K562 (cell line): ENCODE data around the gene SMCHD1. TPM values are rescaled to one million over a fixed set of nuclear protein-coding genes. Genes with fewer than 3 reads are reported as not detected.
A peak's percentile ranks its signal among the peaks of the same experiment; 100 is the strongest.

Source experiments
- ATF2 ChIP-seq: sonication (generic); formaldehyde crosslinking; IDR thresholded peaks from 2 replicates; pipeline ENCODE4 v1.8.1; 2022; ENCODE audit warnings: missing genetic modification reagents
- BACH1 ChIP-seq: fragments of 200-800 bp; sonication (Bioruptor generic); IDR thresholded peaks from 2 replicates; pipeline ENCODE4 v1.6.1; 2016; ENCODE audit warnings: missing genetic modification characterization, missing compliant biosample characterization
- C11orf30 ChIP-seq: fragments of 450-650 bp; IDR thresholded peaks from 2 replicates; pipeline ENCODE4 v1.6.1; 2016; ENCODE audit warnings: low read depth, mild to moderate bottlenecking
- CC2D1A ChIP-seq: fragments of 450-650 bp; IDR thresholded peaks from 2 replicates; pipeline ENCODE4 v1.6.1; 2017; ENCODE audit warnings: mild to moderate bottlenecking
- CLOCK ChIP-seq: fragments of 250-450 bp; sonication (Bioruptor Pico); IDR thresholded peaks from 2 replicates; pipeline ENCODE4 v1.4.0; 2020; ENCODE audit warnings: mild to moderate bottlenecking, moderate library complexity, borderline replicate concordance
- FOXK1 ChIP-seq: sonication (generic); formaldehyde crosslinking; IDR thresholded peaks from 2 replicates; pipeline ENCODE4 v1.8.0; 2022; ENCODE audit warnings: missing genetic modification reagents, mild to moderate bottlenecking, borderline replicate concordance
- HDAC1 ChIP-seq, 2 experiments: fragments of 450-650 bp; IDR thresholded peaks; 2 replicates each; pipeline ENCODE4 v1.6.1; 2016 to 2017; ENCODE audit warnings: inconsistent platforms in 1 of 2, mild to moderate bottlenecking in 1 of 2, moderate library complexity in 1 of 2
- HMGN3 ChIP-seq: IDR thresholded peaks from 2 replicates; pipeline ENCODE4 v1.6.1; 2011; ENCODE audit warnings: borderline replicate concordance, low read depth, mild to moderate bottlenecking, mixed read lengths, low read length; ENCODE audit not compliant: insufficient read length; ENCODE audit errors: extremely low read depth
- IRF1 ChIP-seq: sonication (generic); formaldehyde crosslinking; IDR thresholded peaks from 2 replicates; pipeline ENCODE4 v1.8.0; 2022; ENCODE audit warnings: missing genetic modification reagents, mild to moderate bottlenecking, borderline replicate concordance
- KDM5B ChIP-seq: fragments of 200-600 bp; sonication (generic); IDR thresholded peaks from 2 replicates; pipeline ENCODE4 v1.6.1; 2012; ENCODE audit warnings: low read depth, mild to moderate bottlenecking, moderate library complexity, low read length, control low read depth, inconsistent platforms; ENCODE audit not compliant: insufficient replicate concordance
- NCOA1 ChIP-seq: fragments of 450-650 bp; IDR thresholded peaks from 2 replicates; pipeline ENCODE4 v1.6.1; 2016; ENCODE audit warnings: low read depth
- NEUROD1 ChIP-seq: fragments of 150-350 bp; IDR thresholded peaks from 2 replicates; pipeline ENCODE4 v1.6.1; 2014; ENCODE audit warnings: borderline replicate concordance, low read length, low read depth; ENCODE audit not compliant: partially characterized antibody
- NUFIP1 ChIP-seq: fragments of 450-650 bp; IDR thresholded peaks from 2 replicates; pipeline ENCODE4 v1.6.1; 2018; ENCODE audit not compliant: partially characterized antibody
- PHB ChIP-seq: fragments of 250-450 bp; sonication (Bioruptor Pico); IDR thresholded peaks from 2 replicates; pipeline ENCODE4 v1.5.0; 2021
- POLR2AphosphoS5 ChIP-seq: IDR thresholded peaks from 2 replicates; pipeline ENCODE4 v1.6.1; 2011; ENCODE audit warnings: mild to moderate bottlenecking, low read depth, low read length, moderate library complexity; ENCODE audit not compliant: control insufficient read depth, insufficient read depth
- RFX1 ChIP-seq: fragments of 450-650 bp; IDR thresholded peaks from 2 replicates; pipeline ENCODE4 v1.6.1; 2016; ENCODE audit warnings: mild to moderate bottlenecking, moderate library complexity
- RFX7 ChIP-seq: fragments of 250-450 bp; sonication (Bioruptor Pico); IDR thresholded peaks from 2 replicates; pipeline ENCODE4 v1.5.1; 2021; ENCODE audit warnings: mild to moderate bottlenecking
- USF1 ChIP-seq: sonication (generic); formaldehyde crosslinking; IDR thresholded peaks from 2 replicates; pipeline ENCODE4 v1.9.0; 2022; ENCODE audit warnings: mild to moderate bottlenecking, missing genetic modification reagents
- ZNF263 ChIP-seq: sonication (generic); formaldehyde crosslinking; IDR thresholded peaks from 2 replicates; pipeline ENCODE4 v1.8.0; 2022; ENCODE audit warnings: mild to moderate bottlenecking, missing genetic modification reagents, borderline replicate concordance
- ZNF347 ChIP-seq: fragments of 450-650 bp; formaldehyde crosslinking; IDR thresholded peaks from 2 replicates; pipeline ENCODE4 v1.4.0; 2020; ENCODE audit warnings: low read depth, mild to moderate bottlenecking, moderate library complexity
- ZNF511 ChIP-seq: sonication (generic); formaldehyde crosslinking; IDR thresholded peaks from 2 replicates; pipeline ENCODE4 v1.8.0; 2022; ENCODE audit warnings: mild to moderate bottlenecking, missing genetic modification reagents
- ZNF696 ChIP-seq: fragments of 250-450 bp; sonication (Bioruptor Pico); conservative IDR thresholded peaks from 2 replicates; pipeline ENCODE4 v1.4.0; 2020; ENCODE audit warnings: mild to moderate bottlenecking, moderate library complexity
- polyA plus RNA-seq, 8 experiments: library from polyadenylated mRNA; depleted of rRNA in 4 of 8; stranded (reverse) in 5 of 8; unstranded in 3 of 8; fragments of >200 nt; fragmentation: Nextera tagmentation in 2 of 8; fragmentation: Illumina TruSeq in 1 of 8; extraction: Ambion mirVana in 2 of 8; extraction: Trizol in 1 of 8; gene quantifications; 2 replicates each; pipeline versions ENCODE4 v1.2.1 to v1.2.3, GENCODE V29; 2011 to 2014; ENCODE audit warnings: inconsistent platforms in 1 of 8, missing spikeins in 1 of 8
- total RNA-seq, 7 experiments: library from RNA; depleted of rRNA in 6 of 7; stranded (reverse); fragments of >200 nt in 6 of 7; fragmentation: Illumina TruSeq in 2 of 7; extraction: Trizol in 2 of 7; gene quantifications; 2 replicates each; pipeline versions ENCODE4 v1.2.1 to v1.2.3, GENCODE V29; 2011 to 2021; ENCODE audit warnings: low replicate concordance in 1 of 7

SMCHD1 gene
- total and polyA plus RNA-seq, 9 of the 15 experiments (the other 6 are each of a cell fraction or from before 2014, with no cell fraction given) = 6.3 to 144 (median 72.7) TPM

- TF ChIP-seq ATF2 (CRISPR knock-in tag) = no peak
- TF ChIP-seq NEUROD1 = peak; percentile 75
- TF ChIP-seq PHB (CRISPR knock-in tag) = no peak
- TF ChIP-seq HMGN3 = peak; percentile 77
- TF ChIP-seq POLR2AphosphoS5 = peak; percentile 96
- TF ChIP-seq BACH1 (tag) = no peak; the same call in 1 of the 2 replicates
- TF ChIP-seq CLOCK (CRISPR knock-in tag) = no peak
- TF ChIP-seq ZNF511 = no peak
- TF ChIP-seq IRF1 = no peak
- no peak for TF ChIP-seq NUFIP1
- TF ChIP-seq ZNF347 = no peak
- TF ChIP-seq KDM5B = no peak
- TF ChIP-seq RFX7 (CRISPR knock-in tag) = no peak
- TF ChIP-seq CC2D1A = peak; percentile 94
- TF ChIP-seq NCOA1 = peak; percentile 87
- TF ChIP-seq FOXK1 (CRISPR knock-in tag) = no peak
- no peak for TF ChIP-seq C11orf30
- TF ChIP-seq HDAC1 (IDR thresholded peaks at IDR 0.05) = peak; percentile 21 to 73; a peak in 2 of 4 replicates
- TF ChIP-seq RFX1 = no peak
- TF ChIP-seq ZNF696 (CRISPR knock-in tag) = no peak
- TF ChIP-seq ZNF263 (CRISPR knock-in tag) = no peak
- TF ChIP-seq USF1 (CRISPR knock-in tag) = no peak
Observed at GRCh38 chr18:2853926-2854664, 198.6 kb downstream of the SMCHD1 start (continued).
